SIG-M5 treated with dmso at 0.1 percent for 504 hours (cell line): Measurements from ENCODE around the gene EPHA6.

Experiments
- DNase-seq: peaks from one replicate; lab custom pipeline; 2025; ENCODE audit not compliant: unreplicated experiment; lab: John Stamatoyannopoulos, UW

The EPHA6 gene

DNA sequence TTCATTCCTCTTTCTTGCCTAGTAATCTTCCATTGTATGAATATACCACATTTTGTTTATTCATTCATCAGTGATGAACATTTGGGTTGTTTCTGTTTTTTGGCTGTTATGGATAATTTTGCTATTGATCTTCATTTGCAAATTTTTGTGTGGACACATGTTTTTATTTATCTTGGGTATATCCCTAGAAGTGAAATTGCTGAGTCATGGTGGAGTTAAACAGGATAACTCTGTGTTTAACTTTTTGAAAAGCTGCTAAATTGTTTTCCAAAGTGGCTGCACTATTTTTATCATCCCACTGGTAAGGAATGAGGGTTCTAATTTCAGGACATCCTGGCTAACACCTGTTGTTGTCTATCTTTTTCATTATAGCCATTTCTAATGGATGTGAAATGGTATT is 875.6 kb downstream of the EPHA6 start:
- DNase-seq, result no peak

DNA sequence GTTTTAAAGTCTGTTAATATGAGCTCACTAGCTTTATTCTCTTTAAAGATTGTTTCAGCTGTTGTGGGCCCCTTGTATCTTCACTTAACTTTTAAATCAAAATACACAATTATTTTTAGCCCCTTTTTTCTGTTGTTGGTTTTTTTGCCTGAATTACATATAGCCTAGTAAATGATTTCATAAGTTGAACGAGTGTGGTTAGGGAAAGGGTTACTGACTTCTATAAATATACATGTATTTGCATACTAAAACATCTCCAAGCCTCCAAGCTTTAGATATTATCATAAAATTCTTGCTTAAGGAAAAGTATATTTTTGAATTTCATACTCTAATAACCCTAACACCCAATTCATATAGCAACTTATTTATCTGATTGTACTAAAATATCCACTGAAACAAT is 877.0 kb downstream of the EPHA6 start:
- no peak for DNase-seq

DNA sequence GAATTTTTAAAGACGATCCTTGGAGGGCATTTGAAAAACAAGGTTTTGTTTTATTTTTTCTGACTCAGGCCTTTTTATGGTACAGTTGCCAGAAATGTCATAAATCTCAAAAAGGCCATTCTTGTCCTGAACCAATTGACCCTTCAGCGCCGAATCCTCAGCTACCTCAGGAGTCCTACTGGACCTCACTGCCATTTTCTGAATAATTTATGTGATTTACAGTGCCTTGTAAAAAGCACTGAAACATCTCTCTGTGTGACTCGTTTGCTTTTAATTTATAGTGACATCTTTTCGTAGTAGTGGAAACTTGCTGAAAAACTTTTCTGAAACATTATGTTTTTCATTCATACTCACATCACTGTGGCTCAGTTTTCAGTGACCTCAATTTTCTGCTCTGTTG is 878.0 kb downstream of the EPHA6 start:
- DNase-seq, result no peak

DNA sequence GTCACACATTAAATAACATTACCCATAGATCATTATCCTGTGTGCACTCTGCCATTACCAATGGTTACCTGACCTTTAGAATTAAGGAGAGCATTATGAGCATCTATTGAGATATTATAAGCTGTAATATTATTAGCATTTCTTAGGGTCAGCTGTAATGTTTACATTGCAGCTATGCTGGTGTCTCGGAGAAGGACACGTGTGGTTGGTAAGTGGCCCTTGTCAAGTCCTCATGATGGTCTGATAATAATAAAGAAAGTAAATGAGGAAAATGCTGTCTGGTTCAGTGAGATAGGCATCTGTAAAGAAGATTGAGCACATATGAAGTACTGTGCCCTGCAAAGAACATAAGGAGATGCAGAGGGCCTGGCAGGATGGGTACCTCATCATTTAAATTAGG is 878.4 kb downstream of the EPHA6 start:
- DNase-seq, result no peak

DNA sequence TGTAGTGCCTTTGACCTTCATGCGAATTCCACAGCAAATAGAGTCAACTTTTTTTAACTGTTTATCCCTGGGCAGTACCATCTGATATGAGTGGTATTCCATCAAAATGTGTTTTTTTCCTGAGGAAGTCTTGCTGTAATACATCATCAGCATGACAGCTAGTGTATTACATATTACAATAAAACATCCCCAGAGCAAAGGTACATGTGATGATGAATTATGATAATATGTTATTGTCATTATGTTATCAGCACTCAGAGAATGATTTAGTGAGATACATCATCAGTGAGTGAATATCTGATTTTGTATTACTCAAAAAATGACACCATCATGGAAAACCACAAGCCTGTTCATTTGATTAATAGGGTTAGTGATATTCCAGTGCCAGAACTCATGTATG is 880.5 kb downstream of the EPHA6 start:
- DNase-seq, result no peak

DNA sequence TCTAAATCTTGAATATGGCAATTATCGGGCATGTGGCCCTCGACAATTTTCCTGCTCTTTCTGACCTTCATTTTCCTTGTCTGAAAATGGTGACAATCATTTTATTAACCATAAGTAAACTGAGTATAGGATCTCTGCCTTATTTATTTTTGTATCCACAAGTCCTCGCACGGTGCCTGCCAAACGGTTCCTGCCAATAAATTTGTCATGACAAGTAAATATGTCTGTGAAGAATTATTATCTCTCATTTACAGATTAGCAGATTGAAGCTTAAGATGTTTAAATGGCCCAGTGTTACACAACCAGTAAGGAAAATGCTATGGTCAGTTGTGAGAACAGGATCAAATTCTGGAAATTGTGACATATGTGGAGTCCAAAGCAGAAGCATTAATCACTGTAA is 884.3 kb downstream of the EPHA6 start:
- DNase-seq, result no peak

DNA sequence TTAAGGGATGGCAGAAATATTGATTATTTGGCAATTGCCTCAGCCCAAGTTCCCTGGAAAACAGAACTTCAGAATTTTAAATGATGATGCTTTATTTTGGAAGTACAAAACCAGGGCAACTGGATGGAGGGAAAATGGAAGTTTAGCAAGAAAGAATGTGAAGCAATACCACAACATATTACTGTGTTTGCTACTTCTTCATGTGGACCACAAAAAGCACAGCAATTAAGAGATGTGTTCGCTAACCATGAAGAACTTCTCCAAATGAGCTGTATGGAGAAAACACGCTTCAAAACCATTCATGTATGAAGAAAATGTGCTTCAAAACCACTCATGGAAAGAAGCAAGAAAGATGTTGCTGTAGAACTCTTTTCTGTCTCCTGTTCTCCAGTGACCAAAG is 885.5 kb downstream of the EPHA6 start:
- no peak for DNase-seq

DNA sequence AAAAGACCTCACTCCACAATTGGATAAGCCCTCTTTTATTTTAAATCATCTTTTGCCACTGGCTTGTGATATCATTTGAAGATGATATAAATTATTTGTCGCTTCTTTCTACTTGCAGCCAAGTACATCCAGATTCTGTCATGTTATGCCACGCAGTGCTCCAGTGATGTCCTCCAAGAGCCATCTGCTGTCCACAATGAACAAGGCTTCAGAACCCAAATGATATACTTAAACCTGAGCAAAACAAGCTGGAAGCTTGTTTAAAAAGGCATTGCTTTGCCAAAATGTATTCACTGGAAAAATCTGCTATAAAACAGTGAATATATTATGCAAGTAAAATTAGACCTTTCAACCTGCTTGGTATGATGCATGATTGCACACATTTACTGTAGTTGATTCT is 891.4 kb downstream of the EPHA6 start:
- DNase-seq, result no peak

DNA sequence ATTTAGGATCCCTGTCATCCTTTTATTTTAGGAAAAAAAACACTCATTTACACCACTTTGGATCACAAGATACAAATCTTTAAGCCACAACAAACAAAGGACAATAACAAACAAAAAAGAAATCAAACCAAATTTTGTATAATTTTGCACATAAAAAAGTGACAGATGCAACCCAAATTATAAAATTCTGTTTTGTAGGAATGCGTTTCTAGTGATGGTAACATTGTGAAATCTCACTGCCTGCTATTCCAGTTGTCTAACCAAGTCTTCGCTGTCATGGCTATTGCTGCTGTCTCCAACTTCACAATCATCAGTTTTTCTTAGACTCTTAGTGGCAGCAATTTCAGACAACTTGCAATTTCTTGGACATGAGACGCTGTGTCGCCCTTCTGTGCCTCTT is 891.8 kb downstream of the EPHA6 start:
- no peak for DNase-seq

DNA sequence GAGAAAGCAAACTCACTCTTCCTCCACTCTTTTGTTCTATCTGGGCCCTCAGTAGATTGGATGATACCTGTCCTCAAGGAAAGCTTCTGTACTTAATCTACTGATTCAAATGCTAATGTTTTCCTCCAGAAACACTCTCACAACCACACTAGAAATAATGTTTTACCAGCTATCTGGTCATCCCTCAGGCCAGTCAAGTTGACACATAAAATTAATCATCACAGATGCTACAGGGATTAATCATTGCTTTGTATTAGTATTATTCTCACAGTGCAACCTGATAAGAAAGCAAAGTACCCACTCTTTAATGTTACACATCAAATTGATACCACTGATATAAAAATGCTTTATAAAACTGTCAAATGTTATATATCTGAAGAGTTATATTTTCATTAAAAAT is 897.3 kb downstream of the EPHA6 start:
- DNase-seq, result no peak

DNA sequence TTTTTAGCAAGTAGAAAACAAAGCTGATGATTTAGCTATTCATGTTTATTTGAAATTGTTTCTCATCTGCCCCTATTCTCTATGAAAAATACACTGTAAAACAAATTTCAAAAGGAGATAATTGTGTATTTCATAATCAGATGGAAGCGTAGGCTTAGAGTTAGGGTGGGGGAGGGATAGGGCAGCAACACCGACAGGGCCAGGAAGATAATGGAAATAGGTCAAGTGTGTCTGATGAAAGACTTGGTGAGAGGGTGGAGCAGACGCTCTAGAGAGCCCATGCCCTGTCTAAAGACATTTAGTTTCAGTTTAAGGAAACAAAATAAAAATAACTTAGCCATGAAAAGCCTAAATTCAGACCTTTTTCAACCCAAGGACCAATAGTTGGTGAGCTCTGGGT is 898.5 kb downstream of the EPHA6 start:
- no peak for DNase-seq

DNA sequence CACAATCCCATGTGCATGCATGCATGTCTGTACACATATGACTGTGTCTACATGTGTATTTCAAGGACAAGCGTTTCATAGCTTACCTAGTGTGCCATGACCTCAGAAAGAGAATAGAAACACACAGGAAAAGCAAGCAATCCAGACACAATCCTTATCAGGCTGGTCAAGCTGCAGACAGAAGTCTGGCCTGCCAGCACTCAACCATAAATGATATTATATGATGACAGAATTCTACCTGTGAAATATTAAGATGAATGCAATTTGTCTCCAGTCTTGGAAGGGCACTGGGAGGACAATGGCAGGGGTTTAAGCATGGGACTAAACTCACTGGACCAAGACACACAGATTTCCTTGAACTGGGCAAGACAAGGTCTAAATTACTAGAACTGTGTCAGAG is 899.2 kb downstream of the EPHA6 start:
- no peak for DNase-seq

DNA sequence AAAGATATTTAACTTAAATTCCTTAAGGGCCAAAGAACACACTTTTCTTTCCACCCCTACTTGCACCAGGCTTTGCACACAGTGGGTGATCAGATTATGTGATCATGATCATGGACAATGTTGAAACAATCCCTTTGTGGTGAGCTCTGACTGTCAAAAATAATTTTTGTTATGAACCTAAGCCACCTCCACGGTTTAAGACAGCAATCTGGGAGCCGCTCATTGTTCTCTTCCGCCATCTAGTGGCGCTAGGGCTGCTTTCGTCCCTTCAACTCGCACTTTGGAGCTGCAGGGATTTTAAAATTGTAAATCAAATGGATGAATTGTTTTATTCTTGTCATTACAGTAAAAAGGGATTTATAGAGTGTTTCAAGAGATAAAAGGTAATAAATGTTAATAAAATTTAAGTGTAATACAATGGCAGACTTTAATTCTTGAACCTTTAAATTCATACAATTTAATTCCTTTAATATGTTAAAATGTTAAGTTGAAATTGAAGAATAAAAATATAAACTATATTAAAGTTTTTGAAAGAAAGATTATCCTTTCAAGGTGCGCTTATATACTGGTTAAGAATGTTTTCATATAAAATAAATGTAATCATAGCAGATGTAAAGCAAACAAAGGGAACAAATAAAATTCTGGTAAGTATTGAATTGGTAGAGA is 904.9 kb downstream of the EPHA6 start:
- DNase-seq, result peak; percentile 70

DNA sequence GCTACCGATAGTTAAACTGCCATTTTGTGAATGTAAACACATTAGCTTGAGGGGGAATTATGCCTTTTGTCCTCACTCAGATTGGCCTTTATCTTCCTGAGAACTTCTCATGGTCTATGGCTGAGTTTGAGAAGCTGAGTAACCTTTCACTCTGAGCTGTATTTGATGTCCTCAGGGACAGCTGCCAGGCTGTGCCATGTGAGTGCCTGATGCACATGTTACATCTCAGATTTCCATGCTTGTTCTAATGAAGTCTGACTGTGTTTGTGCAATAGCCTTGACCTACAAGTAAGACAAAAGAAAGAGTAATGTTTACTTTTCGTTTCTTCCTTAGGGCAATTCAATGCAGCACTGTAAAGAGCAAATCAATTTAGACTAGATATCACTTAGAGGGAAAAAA is 906.0 kb downstream of the EPHA6 start:
- no peak for DNase-seq

DNA sequence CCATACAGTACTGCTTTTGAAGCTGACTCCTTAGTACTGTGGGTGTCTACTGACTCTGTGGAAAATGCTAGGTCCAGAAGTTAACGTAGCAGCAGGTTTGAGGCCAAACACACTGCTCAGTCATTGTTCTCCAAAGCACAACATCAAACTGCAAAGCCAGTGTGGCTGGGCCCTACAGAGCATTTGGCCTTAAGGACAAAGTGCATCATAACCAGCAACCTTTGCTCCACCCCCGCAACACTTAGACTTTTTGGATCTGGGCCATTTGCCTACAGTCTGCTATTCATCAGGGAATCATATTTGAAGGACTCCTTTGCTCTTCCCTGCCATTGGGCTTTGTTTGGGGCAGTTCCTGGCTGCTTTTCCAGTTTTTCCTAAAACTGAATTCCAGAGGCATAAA is 907.1 kb downstream of the EPHA6 start:
- DNase-seq, result no peak

DNA sequence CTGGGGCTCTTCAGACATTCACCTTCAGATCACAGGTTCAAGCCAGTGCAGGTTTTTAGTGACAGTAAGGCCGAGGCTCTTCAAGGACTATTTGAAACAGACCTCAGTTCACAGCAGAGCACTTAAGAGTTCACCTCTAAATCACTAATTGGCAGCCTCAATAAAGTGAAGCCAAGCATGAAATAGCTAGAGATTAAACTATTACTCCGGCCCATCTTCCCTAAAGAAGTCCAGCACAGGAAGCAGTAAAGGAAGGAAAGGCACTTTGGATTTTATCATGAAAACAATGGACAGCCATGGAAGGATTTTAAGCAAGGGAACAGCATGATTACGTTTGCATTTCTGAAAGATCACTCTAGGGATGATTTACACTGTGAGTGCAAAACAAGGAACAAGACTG is 922.5 kb downstream of the EPHA6 start:
- no peak for DNase-seq

DNA sequence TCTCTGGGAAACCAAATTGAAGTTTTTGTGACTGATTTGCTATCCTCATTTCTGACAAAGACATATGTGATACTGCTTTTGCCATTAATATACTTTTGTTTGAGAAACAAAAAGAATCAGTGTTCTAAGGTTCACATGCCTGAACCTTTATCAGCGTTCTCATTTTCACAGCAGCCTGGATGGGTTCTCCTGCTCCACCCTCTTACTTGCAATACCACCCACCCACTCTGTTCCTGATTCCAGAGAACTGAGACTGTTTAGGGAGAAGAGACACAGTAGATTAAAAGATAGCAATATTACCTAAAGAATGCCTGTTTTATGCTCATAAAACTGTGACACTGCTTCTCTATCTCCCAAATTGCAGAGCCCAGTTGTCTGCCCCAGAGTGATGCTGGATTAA is 924.4 kb downstream of the EPHA6 start:
- DNase-seq, result no peak

DNA sequence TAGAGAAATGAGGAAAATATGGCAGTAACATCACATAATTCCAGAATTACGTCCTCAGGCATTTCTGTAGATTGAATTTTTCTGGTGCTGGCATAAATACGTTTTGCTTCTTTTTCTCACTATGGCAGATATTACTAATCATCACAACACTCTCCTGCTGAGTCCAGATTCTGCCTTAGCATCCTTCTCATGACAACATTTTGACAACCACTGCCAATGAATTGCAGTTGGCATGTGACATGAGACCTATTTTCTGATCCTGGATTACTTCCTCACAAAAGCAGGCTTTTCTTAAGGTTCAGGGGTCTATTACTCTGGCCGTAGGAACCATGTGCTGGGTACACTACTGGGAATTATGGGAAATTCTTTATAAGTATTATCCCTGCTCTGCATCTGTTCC is 927.6 kb downstream of the EPHA6 start:
- no peak for DNase-seq

DNA sequence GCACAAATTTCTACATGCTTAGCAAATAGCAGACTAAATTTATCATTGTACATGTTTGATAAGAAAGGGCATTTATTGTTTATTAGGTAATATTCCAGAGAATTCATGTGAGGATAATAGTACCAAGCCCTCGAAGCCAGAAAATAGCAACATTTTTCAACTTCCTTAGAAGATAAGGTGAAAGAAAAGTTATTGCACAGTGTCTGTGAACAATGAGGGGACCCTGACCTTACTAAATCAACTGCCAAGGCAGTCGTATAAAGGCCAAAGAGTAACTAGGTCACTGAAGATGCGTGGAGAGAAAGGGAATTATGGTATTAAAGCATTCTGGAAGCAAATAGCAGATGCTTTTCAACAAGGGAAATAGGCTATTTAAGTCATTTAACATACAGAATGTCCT is 929.9 kb downstream of the EPHA6 start:
- no peak for DNase-seq

DNA sequence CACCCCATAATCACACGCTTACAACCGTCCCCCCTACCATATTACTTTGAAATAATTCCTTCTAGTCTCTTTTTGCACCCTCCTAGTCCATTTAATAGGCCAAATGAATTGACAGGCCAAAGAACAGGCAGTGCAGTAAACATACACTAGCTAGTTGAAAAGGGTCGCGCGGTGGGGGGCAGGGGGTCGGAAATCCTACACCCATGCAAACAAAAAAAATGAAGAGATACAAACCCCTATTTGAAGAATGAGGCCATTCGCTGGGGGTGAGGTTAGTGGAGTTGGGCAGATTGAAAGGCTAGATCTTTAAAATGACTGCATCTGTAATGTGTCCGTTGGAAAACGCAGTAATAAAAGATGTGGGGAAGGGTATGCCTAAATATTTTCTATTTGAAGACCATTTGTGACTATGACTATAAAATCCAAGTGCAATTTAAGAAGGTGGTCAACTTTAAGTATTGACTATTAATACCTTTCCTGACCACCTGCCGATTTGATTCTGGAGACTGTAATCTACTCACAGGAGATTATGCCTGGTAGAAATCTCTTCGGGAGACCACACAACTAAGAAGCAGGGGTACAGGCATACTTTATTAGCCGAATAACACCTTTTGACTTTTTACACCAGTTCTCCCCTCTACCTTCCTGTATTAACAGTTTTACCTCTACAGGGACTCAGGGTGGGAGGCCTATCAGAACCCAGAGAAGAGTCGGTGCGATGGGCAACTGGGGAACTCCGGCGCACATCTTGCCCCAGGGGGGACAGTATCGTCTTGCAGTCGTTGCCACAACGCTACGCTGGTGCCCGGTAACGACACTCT is 949.4 kb downstream of the EPHA6 start:
- DNase-seq, result no peak

DNA sequence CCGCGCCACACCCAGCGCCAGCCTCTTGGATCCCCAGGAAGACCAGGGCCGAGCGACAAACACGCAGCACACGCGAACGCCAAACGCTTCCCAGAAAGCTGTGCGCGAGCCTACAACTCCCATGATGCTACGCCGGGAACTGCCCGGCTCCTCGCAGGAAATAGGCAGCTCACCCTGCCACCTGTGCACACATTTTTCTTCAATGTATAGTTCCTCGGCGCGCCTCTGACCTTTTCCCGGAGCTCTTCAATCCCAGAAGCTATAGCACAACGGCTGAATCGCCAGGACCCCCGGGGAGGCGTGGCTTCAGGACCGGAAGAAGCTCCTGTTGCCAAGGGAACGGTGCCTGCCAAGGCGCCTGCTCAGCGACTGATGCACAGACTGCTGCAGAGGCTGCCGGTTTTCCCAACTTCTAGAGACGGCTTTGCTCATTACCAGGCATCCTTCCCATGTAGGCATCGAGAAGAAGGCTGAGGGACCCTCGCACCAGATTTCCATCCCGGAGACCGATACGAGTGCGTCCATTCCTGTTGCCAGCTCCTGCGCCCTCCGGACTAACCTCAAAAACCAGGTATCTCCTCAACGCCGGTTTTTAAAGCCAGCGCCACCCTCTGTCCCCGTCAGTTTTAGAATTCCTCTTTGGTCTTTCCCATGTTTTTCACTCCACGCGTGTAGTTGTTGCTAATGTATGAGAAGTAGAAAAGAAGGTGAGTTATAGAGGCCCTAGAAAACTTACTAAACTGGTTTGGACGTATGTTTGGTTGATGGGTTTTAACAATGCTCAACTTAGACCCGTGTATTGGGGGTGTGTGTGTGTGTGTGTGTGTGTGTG is 950.2 kb downstream of the EPHA6 start, which contains the start of gene ARL6:
Gene ARL6, plus strand, starts transcription at position 352 of the 832 bp plus-strand sequence. CDS start 3,350 bp downstream, outside the sequence.
- peak; percentile 81 for DNase-seq

DNA sequence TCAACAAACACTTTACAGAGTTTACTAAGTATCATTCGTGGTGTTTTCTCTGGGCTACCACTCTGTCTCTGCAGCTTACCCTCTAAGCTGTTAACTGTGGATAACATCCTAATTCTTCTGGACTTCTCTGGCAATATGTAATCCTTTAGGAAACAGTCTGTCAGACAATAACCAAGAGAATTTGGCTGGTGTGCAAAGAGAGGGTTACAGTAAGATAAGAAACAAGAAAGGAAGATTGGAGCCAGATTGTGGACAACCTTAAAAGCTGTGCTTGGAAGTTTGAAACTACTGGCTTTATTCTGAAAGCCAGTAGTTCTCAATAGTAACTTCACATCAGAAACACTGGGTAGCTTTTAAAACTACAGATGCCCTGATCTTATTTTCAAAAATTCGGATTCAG is 950.9 kb downstream of the EPHA6 start:
- DNase-seq, result no peak
